ENCODE results near the gene ZDHHC14.

ZDHHC14 gene

GRCh38 chr6:157494132-157494710, 113.2 kb downstream of the ZDHHC14 start:
- H3K4me3 ChIP-seq (ENCODE audit: low read depth, low read length) = no peak overlapping the region
- no peak for DNase-seq (ENCODE audit: low read depth)
- no peak for TF ChIP-seq CTCF (IDR thresholded peaks at IDR 0.05; ENCODE audit: control insufficient read depth, extremely low read depth, insufficient read depth)

- no peak for TF ChIP-seq CTCF (IDR thresholded peaks at IDR 0.05; ENCODE audit: control insufficient read depth, extremely low read depth, insufficient read depth)
- no peak overlapping the region for H3K4me3 ChIP-seq (ENCODE audit: low read depth, low read length)
- DNase-seq (ENCODE audit: low read depth) = no peak
Measured at GRCh38 chr6:157496534-157497095, 115.6 kb downstream of the ZDHHC14 start.

- no peak for DNase-seq (ENCODE audit: low read depth)
- no peak for TF ChIP-seq CTCF (IDR thresholded peaks at IDR 0.05; ENCODE audit: control insufficient read depth, extremely low read depth, insufficient read depth)
- H3K4me3 ChIP-seq (ENCODE audit: low read depth, low read length) = no peak overlapping the region
Measured at GRCh38 chr6:157497579-157497978, 116.6 kb downstream of the ZDHHC14 start.

- TF ChIP-seq CTCF (IDR thresholded peaks at IDR 0.05; ENCODE audit: control insufficient read depth, extremely low read depth, insufficient read depth) = no peak
- H3K4me3 ChIP-seq (ENCODE audit: low read depth, low read length) = no peak overlapping the region
- no peak for DNase-seq (ENCODE audit: low read depth)
Measured at GRCh38 chr6:157498817-157499216, 117.8 kb downstream of the ZDHHC14 start.

GRCh38 chr6:157500022-157500421, 119.0 kb downstream of the ZDHHC14 start:
- no peak for DNase-seq (ENCODE audit: low read depth)
- TF ChIP-seq CTCF (IDR thresholded peaks at IDR 0.05; ENCODE audit: control insufficient read depth, extremely low read depth, insufficient read depth) = no peak
- H3K4me3 ChIP-seq (ENCODE audit: low read depth, low read length) = no peak overlapping the region

DNA sequence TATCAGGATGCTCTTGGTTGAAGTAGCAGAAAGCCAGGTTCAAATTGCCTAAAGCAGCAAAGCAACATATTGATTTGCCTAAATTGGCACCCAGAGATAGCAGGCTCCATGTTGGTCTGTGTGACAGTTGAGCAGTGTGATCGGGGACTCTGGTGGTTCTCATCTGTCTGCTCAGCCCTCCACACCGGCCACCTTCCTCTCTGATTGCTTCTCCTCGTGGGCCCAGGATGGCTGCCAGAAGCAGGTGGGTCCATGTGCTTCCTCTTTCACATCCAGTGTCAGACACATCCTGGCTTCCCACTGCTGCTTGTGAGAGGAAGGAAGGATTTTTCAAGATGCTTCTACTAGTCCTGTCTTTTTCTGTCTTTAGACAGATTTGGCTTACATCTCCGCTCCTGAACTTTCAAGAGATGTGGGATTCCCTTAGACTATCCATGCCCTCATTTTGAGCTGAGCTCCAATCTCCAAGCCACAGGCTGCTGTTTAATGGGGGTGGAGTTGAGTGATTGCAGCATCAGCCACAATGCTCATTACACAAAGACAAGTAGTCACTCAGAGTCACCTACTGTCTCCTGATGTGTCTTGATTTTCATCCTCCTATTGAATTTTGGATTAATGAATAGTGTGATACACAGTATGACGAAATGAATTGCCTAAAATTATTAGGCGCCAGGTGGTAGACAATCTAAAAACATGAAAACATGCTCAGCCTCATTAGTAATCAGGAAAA, 122.2 kb downstream of the ZDHHC14 start:
- no peak for TF ChIP-seq CTCF (IDR thresholded peaks at IDR 0.05; ENCODE audit: control insufficient read depth, extremely low read depth, insufficient read depth)
- no peak overlapping the region for H3K4me3 ChIP-seq (ENCODE audit: low read depth, low read length)
- DNase-seq (ENCODE audit: low read depth) = no peak
